ENCODE measurements around the gene ALDOB. TPM values are rescaled to one million over a fixed set of nuclear protein-coding genes. Genes with fewer than 3 reads are reported as not detected.

The ALDOB gene

GRCh38 chr9:101371813-101372212 lies 63.8 kb downstream of the ALDOB start:
- Histone ChIP-seq H4K8ac (ENCODE audit: low read depth, low read length) (no peak overlapping the region), H3K4me1 (ENCODE audit: control insufficient read depth in 2 of 2, insufficient read depth in 1 of 2, low read depth in 1 of 2, low read length in 2 of 2) (peaks cover 1 to 11% of the 10 kb centered on the region in 2 donors), H3K9ac (ENCODE audit: low read depth, low read length, poor library complexity) (no peak overlapping the region), H3K4me2 (ENCODE audit: insufficient read depth, low read length, poor library complexity, severe bottlenecking) (no peak overlapping the region), H4K91ac (ENCODE audit: low read depth, low read length, poor library complexity) (no peak overlapping the region), H3K4me3 (ENCODE audit: low read length in 2 of 2) (no peak overlapping the region), H3K18ac (ENCODE audit: low read length) (no peak overlapping the region), H2AFZ (ENCODE audit: low read length) (no peak overlapping the region), H3K79me1 (ENCODE audit: low read depth, low read length) (no peaks in the 10 kb centered on the region), H2BK5ac (ENCODE audit: low read length) (no peak overlapping the region), H3K9me3 (replicated peaks in 1 of 2; ENCODE audit: control insufficient read depth in 2 of 2, insufficient read depth in 1 of 2, low read depth in 1 of 2, low read length in 2 of 2) (no peaks in the 10 kb centered on the region), H2AK5ac (ENCODE audit: low read depth, low read length) (no peak overlapping the region), H3K4ac (ENCODE audit: low read length) (no peak overlapping the region), H3K27ac (replicated peaks; ENCODE audit: low read length) (no peak overlapping the region), H2BK12ac (ENCODE audit: low read length) (no peak overlapping the region), H3K27me3 (ENCODE audit: control insufficient read depth in 3 of 3, insufficient read depth in 3 of 3, low read depth in 1 of 3, low read length in 3 of 3) (no peaks in the 10 kb centered on the region), H3K36me3 (replicated peaks in 1 of 2; ENCODE audit: control insufficient read depth in 2 of 2, insufficient read depth in 2 of 2, low read length in 2 of 2) (no peaks in the 10 kb centered on the region), H2BK120ac (ENCODE audit: low read depth, low read length) (no peak overlapping the region), H3K14ac (ENCODE audit: low read length) (no peak overlapping the region), H3K23ac (ENCODE audit: low read depth, low read length, poor library complexity) (no peak overlapping the region), H2BK15ac (ENCODE audit: low read length) (no peak overlapping the region)
- no peak for DNase-seq (ENCODE audit: low spot score)
- 100% methylated on average over 1 of the region's 3 CpGs; no CpG with 5 or more reads in 1 of the 2 donors for WGBS, 2 donors (ENCODE audit: extremely low coverage in 2 of 2, insufficient read length in 2 of 2, insufficient replicate concordance in 1 of 2)

Small RNAs within 50 kb of the gene (small RNA-seq; reads per million reads assigned to genes)
- not detected for gene AL353621.2 (ENCODE audit: insufficient read depth)
